ENCODE results near the gene NEDD4.

DNA sequence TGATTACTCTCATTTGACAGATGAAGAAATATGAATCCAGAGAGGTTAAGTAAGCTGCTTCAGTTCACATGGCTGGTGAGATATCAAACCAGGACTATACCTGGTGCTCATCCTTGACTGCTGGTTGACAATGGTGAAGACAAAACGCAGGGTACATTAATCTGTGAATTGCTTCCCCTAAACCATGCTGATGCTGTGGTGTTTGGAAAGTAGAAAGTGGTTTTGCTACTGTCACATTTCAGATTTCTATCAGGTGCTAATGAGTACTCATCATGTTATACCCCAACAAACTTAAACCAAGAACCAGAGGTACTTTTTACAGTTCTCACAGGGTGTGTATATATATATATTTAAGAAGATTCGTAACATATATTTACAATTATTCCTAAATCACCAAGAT is 165.5 kb downstream of the NEDD4 start:
- TF ChIP-seq, protein P1, sequence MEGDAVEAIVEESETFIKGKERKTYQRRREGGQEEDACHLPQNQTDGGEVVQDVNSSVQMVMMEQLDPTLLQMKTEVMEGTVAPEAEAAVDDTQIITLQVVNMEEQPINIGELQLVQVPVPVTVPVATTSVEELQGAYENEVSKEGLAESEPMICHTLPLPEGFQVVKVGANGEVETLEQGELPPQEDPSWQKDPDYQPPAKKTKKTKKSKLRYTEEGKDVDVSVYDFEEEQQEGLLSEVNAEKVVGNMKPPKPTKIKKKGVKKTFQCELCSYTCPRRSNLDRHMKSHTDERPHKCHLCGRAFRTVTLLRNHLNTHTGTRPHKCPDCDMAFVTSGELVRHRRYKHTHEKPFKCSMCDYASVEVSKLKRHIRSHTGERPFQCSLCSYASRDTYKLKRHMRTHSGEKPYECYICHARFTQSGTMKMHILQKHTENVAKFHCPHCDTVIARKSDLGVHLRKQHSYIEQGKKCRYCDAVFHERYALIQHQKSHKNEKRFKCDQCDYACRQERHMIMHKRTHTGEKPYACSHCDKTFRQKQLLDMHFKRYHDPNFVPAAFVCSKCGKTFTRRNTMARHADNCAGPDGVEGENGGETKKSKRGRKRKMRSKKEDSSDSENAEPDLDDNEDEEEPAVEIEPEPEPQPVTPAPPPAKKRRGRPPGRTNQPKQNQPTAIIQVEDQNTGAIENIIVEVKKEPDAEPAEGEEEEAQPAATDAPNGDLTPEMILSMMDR (optimal IDR thresholded peaks at IDR 0.05 in 1 of 3, IDR thresholded peaks at IDR 0.05 in 1 of 3, conservative IDR thresholded peaks at IDR 0.05 in 1 of 3; ENCODE audit: extremely low read depth in 1 of 3, insufficient read depth in 2 of 3, low read length in 3 of 3), result no peak
- TF ChIP-seq EZH2 (IDR thresholded peaks at IDR 0.05; ENCODE audit: low read length), result no peak

Measured in keratinocyte (primary cell).